ENCODE measurements around the gene HIP1R.
"Not testable (repeated sequence)": the region's sequence is repeated elsewhere in the genome, so short reads cannot be mapped to it uniquely, and the experiment has no call there.

The HIP1R gene, protein sequence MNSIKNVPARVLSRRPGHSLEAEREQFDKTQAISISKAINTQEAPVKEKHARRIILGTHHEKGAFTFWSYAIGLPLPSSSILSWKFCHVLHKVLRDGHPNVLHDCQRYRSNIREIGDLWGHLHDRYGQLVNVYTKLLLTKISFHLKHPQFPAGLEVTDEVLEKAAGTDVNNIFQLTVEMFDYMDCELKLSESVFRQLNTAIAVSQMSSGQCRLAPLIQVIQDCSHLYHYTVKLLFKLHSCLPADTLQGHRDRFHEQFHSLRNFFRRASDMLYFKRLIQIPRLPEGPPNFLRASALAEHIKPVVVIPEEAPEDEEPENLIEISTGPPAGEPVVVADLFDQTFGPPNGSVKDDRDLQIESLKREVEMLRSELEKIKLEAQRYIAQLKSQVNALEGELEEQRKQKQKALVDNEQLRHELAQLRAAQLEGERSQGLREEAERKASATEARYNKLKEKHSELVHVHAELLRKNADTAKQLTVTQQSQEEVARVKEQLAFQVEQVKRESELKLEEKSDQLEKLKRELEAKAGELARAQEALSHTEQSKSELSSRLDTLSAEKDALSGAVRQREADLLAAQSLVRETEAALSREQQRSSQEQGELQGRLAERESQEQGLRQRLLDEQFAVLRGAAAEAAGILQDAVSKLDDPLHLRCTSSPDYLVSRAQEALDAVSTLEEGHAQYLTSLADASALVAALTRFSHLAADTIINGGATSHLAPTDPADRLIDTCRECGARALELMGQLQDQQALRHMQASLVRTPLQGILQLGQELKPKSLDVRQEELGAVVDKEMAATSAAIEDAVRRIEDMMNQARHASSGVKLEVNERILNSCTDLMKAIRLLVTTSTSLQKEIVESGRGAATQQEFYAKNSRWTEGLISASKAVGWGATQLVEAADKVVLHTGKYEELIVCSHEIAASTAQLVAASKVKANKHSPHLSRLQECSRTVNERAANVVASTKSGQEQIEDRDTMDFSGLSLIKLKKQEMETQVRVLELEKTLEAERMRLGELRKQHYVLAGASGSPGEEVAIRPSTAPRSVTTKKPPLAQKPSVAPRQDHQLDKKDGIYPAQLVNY

DNA sequence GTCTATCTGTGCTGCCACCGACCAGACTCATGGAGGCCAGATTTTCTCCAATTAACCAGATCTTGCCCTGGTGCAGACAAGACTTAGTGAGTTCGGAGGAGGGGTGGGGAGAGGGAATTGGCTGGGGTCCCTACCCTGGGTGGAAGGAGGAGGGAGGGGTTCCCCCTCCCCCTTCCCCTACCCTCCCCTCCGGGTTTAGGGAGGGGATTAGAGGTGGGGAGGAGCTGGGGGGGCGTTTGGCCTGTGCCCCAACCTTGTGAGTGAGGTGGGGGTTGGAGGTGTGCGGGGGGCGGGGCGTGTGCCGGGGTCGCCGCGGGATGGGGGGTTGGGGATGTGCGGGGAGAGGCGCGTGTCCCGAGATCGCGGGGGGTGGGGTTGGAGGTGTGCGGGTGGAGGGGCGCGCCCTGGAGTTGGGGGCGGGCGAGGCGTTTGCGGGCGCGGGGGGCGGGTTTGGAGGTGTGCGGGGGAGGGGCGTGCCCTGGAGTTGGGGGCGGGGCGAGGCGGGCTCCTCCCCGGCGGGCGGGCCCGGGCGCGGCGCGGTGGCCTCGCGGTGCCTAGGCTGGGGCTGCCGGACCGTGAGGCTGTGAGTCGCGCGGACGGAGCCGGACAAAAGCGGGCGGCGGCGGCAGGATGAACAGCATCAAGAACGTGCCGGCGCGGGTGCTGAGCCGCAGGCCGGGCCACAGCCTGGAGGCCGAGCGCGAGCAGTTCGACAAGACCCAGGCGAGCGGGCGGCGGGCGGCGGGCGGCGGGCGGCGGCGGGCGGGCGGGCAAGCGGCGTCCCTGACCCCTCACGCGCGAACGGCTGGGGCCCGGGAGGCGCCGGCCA lies at the start of gene HIP1R:
TSS of gene HIP1R (plus strand) at position 537 of the 829 bp plus-strand sequence. CDS start at position 631, 94 bp downstream.
- no peak for DNase-seq

DNA sequence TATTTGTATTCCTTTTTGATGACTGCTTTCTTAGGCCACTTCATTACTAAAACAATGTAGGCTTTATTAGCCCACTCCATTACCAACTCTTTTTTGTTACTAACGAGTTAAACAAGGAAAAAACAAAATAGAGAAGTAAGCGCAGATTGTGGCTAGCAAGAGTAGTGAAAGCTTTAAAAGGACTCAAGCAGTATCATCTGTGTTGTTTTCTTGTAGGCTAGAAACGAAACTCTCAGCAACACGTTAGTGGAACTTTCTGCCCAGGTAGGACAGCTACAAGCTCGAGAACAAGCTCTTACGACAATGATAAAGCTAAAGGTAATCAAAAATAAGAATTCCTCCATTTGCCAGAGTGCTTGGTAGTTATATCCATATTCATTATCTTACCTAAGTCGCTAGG lies 49.8 kb upstream of the HIP1R start:
- DNase-seq: peak; percentile 38

DNA sequence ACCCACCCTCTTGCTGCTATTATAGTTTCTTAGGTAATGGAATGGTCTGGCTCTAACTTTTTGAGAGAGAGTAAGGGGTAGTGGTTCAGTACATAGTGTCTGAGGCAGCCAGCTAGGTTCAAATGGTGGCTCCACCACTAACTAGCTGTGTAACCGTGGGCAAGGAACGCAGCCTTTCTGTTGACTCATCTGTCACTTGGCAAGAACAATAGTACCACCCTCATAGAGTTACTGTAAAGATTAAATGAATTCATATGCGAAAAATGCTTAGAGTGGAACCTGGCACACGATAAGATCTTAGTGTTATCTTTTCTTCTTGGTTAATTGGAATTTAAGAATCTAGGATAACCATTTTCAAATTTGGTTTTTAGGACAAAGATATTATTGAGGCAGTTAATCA lies 46.9 kb upstream of the HIP1R start:
- no peak for DNase-seq

DNA sequence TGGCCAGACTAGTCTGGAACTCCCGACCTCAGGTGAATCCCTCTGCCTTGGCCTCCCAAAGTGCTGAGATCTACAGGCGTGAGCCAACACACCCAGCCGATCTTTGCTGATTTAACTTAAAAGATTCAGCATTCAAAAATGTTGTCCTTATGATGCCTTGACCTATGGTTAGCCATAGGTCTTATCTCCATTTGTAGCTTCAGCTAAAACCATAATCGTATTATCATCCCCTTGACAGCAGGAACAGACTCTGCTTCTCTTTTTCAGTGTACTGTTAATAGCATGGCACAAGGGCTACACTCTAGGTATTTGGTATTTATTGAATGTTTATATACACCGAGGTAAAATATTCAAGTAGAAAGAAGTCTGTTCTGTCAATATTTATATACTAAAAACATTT lies 45.6 kb upstream of the HIP1R start:
- DNase-seq: no peak

DNA sequence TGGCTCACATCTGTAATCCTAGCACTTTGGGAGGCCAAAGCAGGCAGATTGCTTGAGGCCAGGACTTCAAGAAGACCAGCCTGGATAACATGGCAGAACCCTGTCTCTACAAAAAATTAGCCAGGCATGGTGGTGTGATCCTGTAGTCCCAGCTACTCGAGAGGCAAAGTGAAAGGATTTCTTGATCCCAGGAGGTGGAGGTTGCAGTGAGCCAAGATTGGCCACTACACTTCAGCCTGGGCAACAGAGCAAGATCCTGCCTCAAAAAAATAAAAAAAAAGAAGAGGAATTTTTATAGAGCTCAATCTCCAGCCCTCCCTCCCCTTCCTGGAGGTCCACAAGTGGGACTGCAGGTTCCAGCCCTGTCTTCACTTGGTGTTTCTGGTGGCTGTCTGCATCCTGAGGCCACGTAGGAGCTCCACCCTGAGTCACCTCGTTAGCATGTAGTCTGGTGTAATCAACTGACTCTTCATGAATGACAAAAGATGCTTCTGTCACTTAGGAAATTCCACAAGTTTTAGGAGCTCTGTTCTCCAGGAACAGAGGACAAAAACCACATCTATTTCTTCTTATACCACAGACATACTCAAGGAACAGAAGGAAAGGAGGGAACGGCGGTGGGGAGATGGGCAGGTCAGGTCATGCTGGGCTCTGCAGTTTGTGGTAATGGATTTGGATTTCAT lies 44.7 kb upstream of the HIP1R start:
- no peak for DNase-seq

DNA sequence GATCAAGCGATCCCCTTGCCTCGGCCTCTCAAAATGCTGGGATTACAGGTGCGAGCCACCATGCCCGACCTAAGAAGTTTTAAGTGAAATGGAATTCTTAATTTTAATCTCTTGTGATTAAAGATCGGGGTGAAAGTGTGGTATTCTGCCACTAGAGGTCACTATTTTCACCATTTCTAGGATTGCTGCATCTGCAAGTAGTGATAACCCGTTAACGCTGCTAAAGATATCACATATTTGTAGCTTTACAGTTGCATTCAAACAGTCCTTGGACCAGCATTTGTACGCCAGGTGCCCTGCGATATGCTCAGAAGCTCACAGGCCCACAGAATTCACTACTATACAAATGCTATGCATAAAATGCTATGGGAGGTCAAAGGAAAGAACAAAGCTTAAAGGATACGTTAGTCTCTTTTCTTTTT lies 41.6 kb upstream of the HIP1R start:
- peak; percentile 41 for DNase-seq

DNA sequence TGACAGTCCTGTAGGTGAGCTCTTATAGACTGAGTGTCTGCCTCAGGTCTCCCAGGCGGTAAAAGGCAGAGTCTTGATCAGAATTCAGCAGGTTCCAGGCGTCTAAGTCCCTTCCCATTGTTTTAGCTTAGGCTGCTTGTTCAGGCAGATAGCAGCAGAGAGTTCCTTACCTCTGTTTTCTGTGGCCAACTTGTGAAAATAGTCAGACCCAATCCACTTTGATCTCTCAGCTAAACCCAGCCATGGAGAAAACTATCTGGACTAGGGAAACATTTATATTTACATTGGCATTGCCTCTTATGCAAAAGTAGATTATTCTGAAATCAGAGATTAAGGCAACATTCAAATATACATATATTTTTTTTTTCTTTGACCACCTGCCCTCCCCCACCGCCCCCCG lies 39.5 kb upstream of the HIP1R start:
- no peak for DNase-seq

DNA sequence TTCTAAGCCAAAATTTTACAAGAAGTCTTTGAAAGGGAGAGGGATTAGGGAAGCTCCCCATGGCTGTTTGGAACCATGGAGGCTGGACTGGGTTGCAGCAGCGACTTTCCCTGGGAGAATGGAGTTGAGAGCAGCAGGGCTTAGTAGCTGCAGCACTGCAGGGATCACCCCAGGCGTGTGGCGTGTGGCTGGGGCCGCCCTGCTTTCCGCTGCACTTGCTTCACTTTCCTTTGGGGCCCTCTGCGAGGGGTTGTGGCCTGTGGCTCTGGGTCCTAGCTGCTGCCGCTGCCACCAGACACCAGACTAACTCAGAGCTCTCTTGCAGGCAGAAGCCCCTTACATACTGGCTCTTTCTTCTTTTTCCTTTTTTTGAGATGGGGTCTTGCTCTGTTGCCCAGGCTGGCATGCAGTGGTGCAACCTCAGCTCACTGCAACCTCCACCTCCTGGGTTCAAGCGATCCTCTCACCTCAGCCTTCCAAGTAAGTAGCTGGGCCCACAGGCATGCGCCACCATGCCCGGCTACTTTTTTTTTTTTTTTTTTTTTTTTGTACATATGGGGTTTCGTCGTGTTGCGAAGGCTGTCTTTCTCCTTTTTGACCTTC lies 35.5 kb upstream of the HIP1R start:
- DNase-seq: peak; percentile 65

DNA sequence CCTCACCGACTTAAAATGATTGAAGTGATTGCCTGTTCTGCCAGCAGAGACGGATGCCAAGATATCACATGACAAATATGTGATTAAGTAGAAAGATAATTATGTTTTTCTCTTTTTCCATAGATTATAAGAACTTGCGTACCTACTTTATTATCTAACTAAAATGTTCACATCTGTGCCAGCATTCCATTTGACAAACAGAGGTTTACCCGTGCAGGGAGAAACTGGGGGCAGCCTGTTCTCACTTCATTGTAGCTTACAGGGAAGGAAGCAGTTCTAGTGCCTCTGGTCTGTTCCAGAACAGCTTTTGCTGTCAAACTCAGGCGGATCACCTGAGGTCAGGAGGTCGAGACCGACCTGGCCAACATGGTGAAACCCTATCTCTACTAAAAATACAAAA lies 31.3 kb upstream of the HIP1R start:
- no peak for DNase-seq

DNA sequence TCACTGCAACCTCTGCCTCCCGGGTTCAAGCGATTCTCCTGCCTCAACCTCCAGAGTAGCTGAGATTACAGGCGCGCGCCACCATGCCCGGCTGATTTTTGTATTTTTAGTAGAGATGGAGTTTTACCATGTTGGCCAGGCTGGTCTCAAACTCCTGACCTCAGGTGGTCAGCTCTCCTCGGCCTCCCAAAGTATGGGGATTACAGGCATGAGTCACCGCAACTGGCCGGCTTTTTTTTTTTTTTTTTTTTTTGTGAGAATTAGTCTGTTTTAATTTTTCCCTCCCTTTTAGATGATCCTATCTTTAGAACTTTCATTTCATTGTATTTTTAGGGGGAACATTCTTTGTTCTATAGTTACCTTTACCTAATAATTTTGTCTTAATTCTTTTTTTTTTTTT lies 30.3 kb upstream of the HIP1R start:
- not testable (repeated sequence) for DNase-seq

DNA sequence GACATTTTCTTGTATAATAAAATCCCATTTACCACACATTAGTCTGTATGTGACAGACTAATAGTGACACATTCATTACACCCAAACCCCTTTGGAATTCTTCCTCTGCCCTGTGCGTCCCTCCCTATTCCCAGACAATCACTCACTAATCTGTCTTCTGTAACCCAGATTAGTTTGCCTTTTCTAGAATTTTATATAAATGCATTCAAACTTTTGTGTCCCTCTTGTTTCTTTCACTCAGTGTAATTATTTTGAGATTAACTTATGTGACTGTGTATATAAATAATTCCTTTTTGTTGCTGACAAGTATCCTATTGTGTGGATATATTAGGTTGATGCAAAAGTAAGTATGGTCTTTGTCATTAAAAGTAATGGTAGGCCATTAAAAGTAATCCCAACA lies 27.6 kb upstream of the HIP1R start:
- DNase-seq: no peak

DNA sequence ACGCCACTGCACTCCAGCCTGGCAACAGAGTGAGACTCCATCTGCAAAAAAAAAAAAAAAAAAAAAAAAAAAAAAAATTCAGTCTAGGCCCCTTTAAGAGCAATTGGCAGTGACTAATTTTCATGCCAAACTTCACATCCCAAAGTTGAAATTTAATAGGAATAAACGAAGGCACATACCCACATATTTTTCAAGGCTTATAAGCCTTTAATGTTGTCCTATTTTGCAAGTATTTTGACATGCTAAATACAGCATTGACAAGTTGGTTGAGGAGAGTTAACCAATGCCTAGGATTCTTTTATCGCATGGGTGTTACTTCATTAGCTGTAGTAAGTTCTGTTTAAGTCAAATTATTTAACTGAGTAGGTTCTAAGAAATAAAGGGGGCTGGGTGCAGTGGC lies 23.5 kb upstream of the HIP1R start:
- no peak for DNase-seq

DNA sequence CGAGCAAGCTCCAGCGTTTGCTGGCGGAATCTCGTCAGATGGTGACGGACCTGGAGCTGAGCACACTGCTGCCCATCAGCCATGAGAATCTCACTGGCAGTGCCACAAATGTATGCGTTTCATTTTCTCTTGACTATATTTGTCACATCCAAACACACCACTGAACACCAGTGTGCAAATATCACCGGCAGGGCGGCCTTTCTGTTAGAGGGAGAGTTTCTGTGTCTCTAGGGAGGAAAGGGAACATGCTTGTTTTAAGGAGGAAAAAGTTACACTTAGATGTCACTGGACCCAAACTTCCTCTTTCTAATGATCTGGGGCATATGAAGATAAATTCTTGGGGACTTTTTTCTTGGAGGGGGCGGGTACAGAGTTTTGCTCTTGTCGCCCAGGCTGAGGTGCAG lies 21.9 kb upstream of the HIP1R start:
- peak; percentile 80 for DNase-seq

DNA sequence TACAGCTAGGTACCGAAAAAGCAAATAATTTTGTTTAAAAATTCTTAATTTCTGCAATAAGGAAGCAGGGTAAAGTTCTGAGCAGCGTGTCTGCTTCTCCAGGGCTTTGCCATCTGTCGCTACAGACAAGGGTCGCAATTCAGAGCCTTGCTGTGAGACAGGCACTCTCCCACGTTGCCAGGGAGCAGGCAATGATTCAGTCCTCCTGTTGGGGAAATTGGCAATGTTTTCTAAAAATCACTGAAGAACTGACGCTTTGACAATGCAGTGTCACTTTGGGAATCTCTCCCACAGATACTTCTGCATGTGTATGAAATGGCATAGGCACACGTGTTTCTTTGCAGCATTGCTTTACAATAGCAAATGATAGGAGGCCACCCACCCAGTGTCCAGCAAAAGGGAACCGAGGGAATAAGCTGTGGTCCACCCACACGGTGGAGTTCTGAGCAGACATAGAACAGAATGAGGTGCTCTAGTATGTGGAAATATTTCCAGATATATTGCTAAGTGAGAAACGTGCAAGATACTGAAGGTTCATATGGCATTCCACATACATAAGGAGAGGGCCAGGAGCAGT lies 16.0 kb upstream of the HIP1R start:
- DNase-seq: no peak

DNA sequence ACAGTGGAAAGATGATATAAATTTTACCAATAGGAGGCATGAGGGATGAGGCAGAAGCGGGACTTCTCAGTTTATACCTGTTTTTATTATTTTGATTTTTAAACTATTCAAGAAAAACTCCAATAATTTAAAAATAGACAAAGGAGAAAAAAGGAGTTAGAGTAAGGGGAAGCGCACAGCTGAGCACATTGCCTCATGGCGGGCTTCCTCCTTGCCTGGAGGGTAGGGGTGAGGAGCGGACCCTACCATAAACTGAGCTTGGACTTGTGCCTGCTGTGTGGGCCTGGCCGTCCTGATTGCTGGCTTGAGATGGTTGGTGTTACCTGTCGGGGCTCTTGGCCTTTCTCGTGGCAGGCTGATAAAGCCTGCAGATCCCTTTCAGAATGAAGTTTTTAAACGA lies 15.1 kb upstream of the HIP1R start:
- no peak for DNase-seq

DNA sequence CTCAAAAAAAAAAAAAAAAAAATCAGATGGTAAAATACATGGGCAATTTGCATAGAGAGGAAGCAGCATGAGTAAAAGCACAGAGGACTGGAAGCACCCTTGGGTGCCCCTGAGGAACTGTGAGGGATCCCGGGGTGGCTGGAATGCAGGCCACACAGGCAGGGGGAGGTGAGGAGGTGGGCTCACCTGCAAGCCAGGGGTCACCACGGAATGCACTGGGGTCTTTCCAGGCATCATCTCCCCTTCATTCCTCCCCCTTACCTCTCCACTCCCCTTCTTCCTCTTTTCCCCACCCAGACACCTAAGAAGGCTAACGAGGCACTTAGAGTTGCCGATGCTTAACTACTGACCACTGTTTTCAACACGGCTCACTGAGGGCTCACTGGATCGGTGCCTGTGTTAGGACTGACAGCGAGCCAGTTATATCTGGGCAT lies 14.4 kb upstream of the HIP1R start:
- DNase-seq: no peak

DNA sequence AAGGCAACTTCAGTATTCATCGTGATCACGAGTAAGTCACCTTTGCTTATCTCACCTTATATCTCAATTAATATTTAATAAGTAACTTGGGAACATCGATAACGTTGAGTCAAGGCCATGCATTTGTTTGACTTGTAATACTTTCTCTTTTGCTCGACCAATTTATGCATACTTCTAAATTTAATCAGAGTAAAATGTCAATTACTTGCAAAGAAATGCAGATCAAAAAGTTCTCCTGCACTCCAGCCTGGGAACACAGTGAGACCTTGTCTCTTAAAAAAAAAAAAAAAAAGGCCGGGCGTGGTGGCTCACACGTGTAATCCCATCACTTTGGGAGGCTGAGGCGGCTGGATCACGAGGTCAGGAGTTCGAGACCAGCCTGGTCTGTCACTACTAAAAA lies 11.8 kb upstream of the HIP1R start:
- no peak for DNase-seq

DNA sequence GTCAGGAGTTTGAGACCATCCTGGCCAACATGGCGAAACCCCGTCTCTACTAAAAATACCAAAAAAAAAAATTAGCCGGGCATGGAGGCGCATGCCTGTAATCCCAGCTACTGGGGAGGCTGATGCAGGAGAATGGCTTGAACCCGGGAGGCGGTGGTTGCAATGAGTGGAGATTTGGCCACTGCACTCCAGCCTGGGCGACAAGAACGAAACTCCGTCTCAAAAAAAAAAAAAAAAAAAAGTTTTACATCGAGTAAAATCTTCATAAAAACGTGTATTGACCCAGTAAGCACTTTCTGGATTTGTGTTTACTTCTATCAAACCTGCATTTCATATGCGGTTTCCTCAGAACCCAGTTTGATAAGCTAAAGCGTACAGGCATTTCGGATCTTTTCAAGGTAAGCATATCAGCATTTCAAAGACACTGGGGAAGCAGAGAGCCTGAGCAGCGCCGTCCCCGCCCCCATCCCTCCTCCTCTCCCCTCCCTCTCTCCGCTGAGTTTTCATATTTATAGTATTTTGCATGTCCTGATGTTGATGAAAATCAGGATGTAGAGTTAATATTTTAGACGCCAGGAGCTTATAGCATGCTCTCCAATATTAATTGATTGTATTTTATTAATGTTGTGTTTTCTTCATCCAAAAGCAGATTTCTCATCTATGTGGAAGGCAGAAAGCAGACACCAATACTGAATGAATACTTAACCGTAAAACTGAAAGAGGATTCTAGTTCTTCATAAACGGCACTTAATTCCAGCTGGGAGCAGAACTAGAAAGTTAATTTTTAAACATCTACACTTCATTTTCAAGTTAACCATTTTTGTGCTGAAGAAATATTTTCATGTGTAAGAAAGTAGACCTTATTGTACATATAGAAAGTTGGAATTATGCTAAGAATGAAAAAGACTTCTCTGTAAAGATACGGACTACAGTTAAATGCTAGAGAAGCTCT lies 9.2 kb upstream of the HIP1R start:
- no peak for DNase-seq

DNA sequence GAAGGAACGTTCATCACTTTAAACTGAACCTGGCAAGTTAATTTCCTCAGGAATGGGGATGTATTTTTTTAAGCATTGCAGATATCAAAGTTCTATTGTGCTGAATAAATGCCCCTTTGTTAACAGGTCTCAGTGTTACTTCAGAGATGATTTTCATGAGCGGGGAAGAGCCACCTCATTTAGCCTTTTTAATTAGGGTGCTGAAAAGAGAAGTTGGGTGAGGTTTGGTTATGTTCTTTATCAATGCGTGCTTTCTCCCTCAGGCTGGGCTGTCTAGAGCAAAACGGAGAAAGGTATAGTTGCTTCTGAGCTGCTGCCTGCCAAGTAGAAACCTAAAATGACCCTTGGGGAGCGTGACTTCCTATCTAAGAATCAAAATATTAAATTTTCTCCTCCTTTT lies 8.0 kb upstream of the HIP1R start:
- DNase-seq: no peak

Data from MV-4-11 (cell line).